PC-3 (cell line): ENCODE measurements around the gene RAPGEF3. TPM values are rescaled to one million over a fixed set of nuclear protein-coding genes. Genes with fewer than 3 reads are reported as not detected.

Source experiments
- ATAC-seq: fragments of 200-7000 bp; cut with Tn5 transposase; 2 replicates; pipeline ENCODE4 v1.9.1; 2020; ENCODE audit warnings: mild to moderate bottlenecking, moderate library complexity
- BruUV-seq: library from RNA; stranded (reverse); fragments of 400-500 nt; replicated peaks from 2 replicates; lab custom pipeline; 2021; lab: Mats Ljungman, UMichigan
- CTCF ChIA-PET: fragments of 300-600 bp; sonication (Branson Sonifier 250); formaldehyde crosslinking; loops from one replicate; lab custom pipeline; 2022; ENCODE audit warnings: antibody characterized with exemption; lab: Charles Lee
- POLR2A ChIA-PET: fragments of 300-600 bp; sonication (Branson Sonifier 250); formaldehyde crosslinking; loops from one replicate; lab custom pipeline; 2022; ENCODE audit warnings: antibody characterized with exemption; ENCODE audit not compliant: unreplicated experiment; lab: Charles Lee
- DNase-seq: peaks from one replicate; pipeline ENCODE4 v3.0.0-alpha.2; 2015
- H2AFZ ChIP-seq: fragments of 300-600 bp; sonication (generic); 2 replicates; pipeline ENCODE4 v1.6.0; 2016; ENCODE audit warnings: antibody characterized with exemption, low read length
- H3F3A ChIP-seq: fragments of 300-600 bp; sonication (generic); one replicate; pipeline ENCODE4 v1.6.0; 2017; ENCODE audit warnings: antibody characterized with exemption, low read length, control low read depth, mild to moderate bottlenecking; ENCODE audit not compliant: unreplicated experiment
- H3K27ac ChIP-seq: fragments of 300-600 bp; sonication (generic); 2 replicates; pipeline ENCODE4 v1.5.1; 2016; ENCODE audit warnings: mild to moderate bottlenecking, low read length
- H3K27me3 ChIP-seq: fragments of 300-600 bp; sonication (generic); 2 replicates; pipeline ENCODE4 v1.6.1; 2016; ENCODE audit warnings: low read length, mixed read lengths
- H3K36me3 ChIP-seq: fragments of 300-600 bp; sonication (generic); 2 replicates; pipeline ENCODE4 v1.6.1; 2016; ENCODE audit warnings: low read depth, mixed run types, low read length, mixed read lengths
- H3K4me1 ChIP-seq: fragments of 300-600 bp; sonication (generic); 2 replicates; pipeline ENCODE4 v1.5.1; 2016; ENCODE audit warnings: low read length; ENCODE audit not compliant: insufficient read depth
- H3K4me2 ChIP-seq: fragments of 300-600 bp; sonication (generic); 2 replicates; pipeline ENCODE4 v1.6.0; 2016; ENCODE audit warnings: low read length
- H3K4me3 ChIP-seq: fragments of 300-600 bp; sonication (generic); 2 replicates; pipeline ENCODE4 v1.5.1; 2016; ENCODE audit warnings: mild to moderate bottlenecking, low read length, mixed read lengths
- H3K79me2 ChIP-seq: fragments of 300-600 bp; sonication (generic); 2 replicates; pipeline ENCODE4 v1.6.1; 2017; ENCODE audit warnings: low read length, mixed read lengths
- H3K9ac ChIP-seq: fragments of 300-600 bp; sonication (generic); 2 replicates; pipeline ENCODE4 v1.6.0; 2016; ENCODE audit warnings: mild to moderate bottlenecking, low read length
- H3K9me2 ChIP-seq: fragments of 300-600 bp; sonication (generic); replicated peaks from 2 replicates; pipeline ENCODE4 v1.6.1; 2016; ENCODE audit warnings: mixed run types, low read length, mixed read lengths
- H3K9me3 ChIP-seq: fragments of 300-600 bp; sonication (generic); 2 replicates; pipeline ENCODE4 v1.6.1; 2016; ENCODE audit warnings: low read length, mixed read lengths
- H4K20me1 ChIP-seq: fragments of 300-600 bp; sonication (generic); 2 replicates; pipeline ENCODE4 v1.6.1; 2016; ENCODE audit warnings: low read length, mixed read lengths
- CTCF ChIP-seq: fragments of 300-600 bp; sonication (generic); conservative IDR thresholded peaks from 2 replicates; pipeline ENCODE4 v1.5.1; 2017; ENCODE audit warnings: antibody characterized with exemption, low read depth, mild to moderate bottlenecking, low read length
- EZH2 ChIP-seq: fragments of 300-600 bp; sonication (generic); IDR thresholded peaks from one replicate; pipeline ENCODE4 v1.6.1; 2017; ENCODE audit warnings: antibody characterized with exemption, mild to moderate bottlenecking, low read length; ENCODE audit not compliant: unreplicated experiment
- EZH2phosphoT487 ChIP-seq: fragments of 300-600 bp; sonication (generic); IDR thresholded peaks from 2 replicates; pipeline ENCODE4 v1.6.1; 2018; ENCODE audit warnings: mild to moderate bottlenecking, antibody characterized with exemption, low read length, borderline replicate concordance
- intact Hi-C: fragments of 100-400 bp; cut with micrococcal nuclease; formaldehyde crosslinking; loops from 2 replicates; pipeline ENCODE4 v1.9.0; 2023
- total RNA-seq: library from RNA; depleted of rRNA; stranded (reverse); fragments of >200 nt; gene quantifications from 2 replicates; pipeline ENCODE4 v1.2.3, GENCODE V29; 2014

Gene RAPGEF3
- total RNA-seq, 1 experiment from 2014 or later, result 6.7 TPM

GRCh38 chr12:47791351-47791746, 32.7 kb upstream of the RAPGEF3 start:
- Histone ChIP-seq H3K9me2 (no peaks in the 10 kb centered on the region), H4K20me1 (no peaks in the 10 kb centered on the region), H3K79me2 (no peaks in the 10 kb centered on the region), H3K4me2 (no peak overlapping the region), H3K27me3 (no peaks in the 10 kb centered on the region), H3K4me1 (no peaks in the 10 kb centered on the region), H3K36me3 (peaks cover 60% of the 10 kb centered on the region), H3K9ac (no peak overlapping the region), H3K4me3 (no peak overlapping the region), H3K9me3 (no peaks in the 10 kb centered on the region), H3F3A (no peaks in the 10 kb centered on the region), H3K27ac (no peak overlapping the region), H2AFZ (no peak overlapping the region)
- no peak for DNase-seq
- ChIA-PET CTCF (no interaction called here), POLR2A (no interaction called here)
- no TSS peak for BruUV-seq
- ATAC-seq, result no peak
- TF ChIP-seq EZH2phosphoT487 (no peak), EZH2 (no peak), CTCF (no peak)
- intact Hi-C loops, result no loop called here

GRCh38 chr12:47790676-47791350, 32.1 kb upstream of the RAPGEF3 start:
- Histone ChIP-seq H3K4me2 (no peak overlapping the region), H3K27ac (no peak overlapping the region), H3K4me1 (no peaks in the 10 kb centered on the region), H3K4me3 (no peak overlapping the region), H3K9me2 (no peaks in the 10 kb centered on the region), H3K79me2 (no peaks in the 10 kb centered on the region), H4K20me1 (no peaks in the 10 kb centered on the region), H3K36me3 (peaks cover 64% of the 10 kb centered on the region), H3K9ac (no peak overlapping the region), H3K9me3 (no peaks in the 10 kb centered on the region), H2AFZ (no peak overlapping the region), H3K27me3 (no peaks in the 10 kb centered on the region), H3F3A (no peaks in the 10 kb centered on the region)
- BruUV-seq, result no TSS peak
- DNase-seq (no peak), ATAC-seq (no peak)
- intact Hi-C loops, result no loop called here
- ChIA-PET CTCF (no interaction called here), POLR2A (no interaction called here)
- TF ChIP-seq EZH2phosphoT487 (no peak), CTCF (no peak), EZH2 (no peak)
